Measurements from ENCODE around the gene IL20RB. TPM values are rescaled to one million over a fixed set of nuclear protein-coding genes. Genes with fewer than 3 reads are reported as not detected.
A peak's percentile ranks its signal among the peaks of the same experiment; 100 is the strongest.

IL20RB gene
- total and polyA plus RNA-seq, 2 of the 13 experiments (the other 11 are each of a cell fraction or from before 2014, with no cell fraction given), result 0.22 to 0.32 TPM

GRCh38 chr3:137013951-137014688 lies 56.3 kb downstream of the IL20RB start (continued):
- TF ChIP-seq SKIL (CRISPR knock-in tag; IDR thresholded peaks at IDR 0.05; ENCODE audit: borderline replicate concordance), result no peak
- 0 out of 2 replicates have a peak, but pooled peaks have one; percentile 71 for TF ChIP-seq ZNF512B (CRISPR knock-in tag; IDR thresholded peaks at IDR 0.05; ENCODE audit: borderline replicate concordance)
- TF ChIP-seq GFI1 (CRISPR knock-in tag; IDR thresholded peaks at IDR 0.05; ENCODE audit: borderline replicate concordance), result peak; percentile 32; the same call in 1 of the 2 replicates
- TF ChIP-seq ELF3 (CRISPR knock-in tag; IDR thresholded peaks at IDR 0.05), result peak; percentile 60
- TF ChIP-seq IRF2 (CRISPR knock-in tag; IDR thresholded peaks at IDR 0.05), result peak; percentile 48
- TF ChIP-seq HNF1B (CRISPR knock-in tag; IDR thresholded peaks at IDR 0.05), result peak; percentile 39; the same call in 1 of the 2 replicates
- no peak for TF ChIP-seq ZNF451 (CRISPR knock-in tag; IDR thresholded peaks at IDR 0.05)
- TF ChIP-seq ZNF331 (CRISPR knock-in tag; IDR thresholded peaks at IDR 0.05), result no peak
- TF ChIP-seq XRCC5 (optimal IDR thresholded peaks at IDR 0.05; ENCODE audit: low read length), result peak; percentile 22
- no peak for TF ChIP-seq TFAP4 (IDR thresholded peaks at IDR 0.05; ENCODE audit: borderline replicate concordance, low read depth)
- peak; percentile 9; the same call in 1 of the 2 replicates for TF ChIP-seq RXRB (CRISPR knock-in tag; IDR thresholded peaks at IDR 0.05; ENCODE audit: borderline replicate concordance)
- 0 out of 3 replicates have a peak, but pooled peaks have one; percentile 11 for TF ChIP-seq MXI1 (IDR thresholded peaks at IDR 0.05; ENCODE audit: borderline replicate concordance, low read depth, low read length)
- TF ChIP-seq BCL6 (CRISPR knock-in tag; IDR thresholded peaks at IDR 0.05), result no peak
- no peak for TF ChIP-seq RARA (CRISPR knock-in tag; IDR thresholded peaks at IDR 0.05)
- TF ChIP-seq MIER2 (CRISPR knock-in tag; IDR thresholded peaks at IDR 0.05), result peak; percentile 52; the same call in 1 of the 2 replicates
- TF ChIP-seq ELF1 (CRISPR knock-in tag; IDR thresholded peaks at IDR 0.05), result peak; percentile 45; the same call in 1 of the 2 replicates
- TF ChIP-seq ZNF484 (CRISPR knock-in tag; IDR thresholded peaks at IDR 0.05; ENCODE audit: borderline replicate concordance, low read depth), result no peak
- peak; percentile 47; the same call in 1 of the 2 replicates for TF ChIP-seq ERF (CRISPR knock-in tag; IDR thresholded peaks at IDR 0.05)
- TF ChIP-seq SP140L (CRISPR knock-in tag; IDR thresholded peaks at IDR 0.05; ENCODE audit: borderline replicate concordance), result no peak
- no peak for TF ChIP-seq ZNF468 (CRISPR knock-in tag; IDR thresholded peaks at IDR 0.05)
- peak; percentile 68 for TF ChIP-seq ZNF781 (CRISPR knock-in tag; IDR thresholded peaks at IDR 0.05; ENCODE audit: borderline replicate concordance, not compliant biosample characterization)
- TF ChIP-seq MEIS1 (CRISPR knock-in tag; IDR thresholded peaks at IDR 0.05; ENCODE audit: borderline replicate concordance), result no peak
- no peak for TF ChIP-seq NR2F6 (IDR thresholded peaks at IDR 0.05)
- TF ChIP-seq NR2F6 (CRISPR knock-in tag; IDR thresholded peaks at IDR 0.05), result no peak

Data from HepG2 (cell line).